GM06990 (cell line): ENCODE data around the gene ZG16B.

Experiments used
- DNase-seq: peaks from one replicate; pipeline ENCODE4 v3.0.0-alpha.2; 2011; ENCODE audit not compliant: insufficient read length; ENCODE audit errors: extremely low read depth
- H3K27me3 ChIP-seq: replicated peaks from 2 replicates; pipeline ENCODE4 v1.6.0; 2011; ENCODE audit warnings: low read length; ENCODE audit not compliant: control insufficient read depth, insufficient read depth
- H3K36me3 ChIP-seq: 2 replicates; pipeline ENCODE4 v1.5.1; 2011; ENCODE audit warnings: low read length; ENCODE audit not compliant: control insufficient read depth, insufficient read depth
- H3K4me3 ChIP-seq: replicated peaks from 2 replicates; pipeline ENCODE4 v1.5.1; 2011; ENCODE audit warnings: low read depth, mild to moderate bottlenecking, control low read depth, low read length
- TF ChIP-seq, protein P1 (sequence below): IDR thresholded peaks from 2 replicates; pipeline ENCODE4 v1.5.1; 2011; ENCODE audit warnings: low read length, control low read depth, mild to moderate bottlenecking, inconsistent platforms; ENCODE audit not compliant: insufficient read depth, poor library complexity, severe bottlenecking

The ZG16B gene

DNA sequence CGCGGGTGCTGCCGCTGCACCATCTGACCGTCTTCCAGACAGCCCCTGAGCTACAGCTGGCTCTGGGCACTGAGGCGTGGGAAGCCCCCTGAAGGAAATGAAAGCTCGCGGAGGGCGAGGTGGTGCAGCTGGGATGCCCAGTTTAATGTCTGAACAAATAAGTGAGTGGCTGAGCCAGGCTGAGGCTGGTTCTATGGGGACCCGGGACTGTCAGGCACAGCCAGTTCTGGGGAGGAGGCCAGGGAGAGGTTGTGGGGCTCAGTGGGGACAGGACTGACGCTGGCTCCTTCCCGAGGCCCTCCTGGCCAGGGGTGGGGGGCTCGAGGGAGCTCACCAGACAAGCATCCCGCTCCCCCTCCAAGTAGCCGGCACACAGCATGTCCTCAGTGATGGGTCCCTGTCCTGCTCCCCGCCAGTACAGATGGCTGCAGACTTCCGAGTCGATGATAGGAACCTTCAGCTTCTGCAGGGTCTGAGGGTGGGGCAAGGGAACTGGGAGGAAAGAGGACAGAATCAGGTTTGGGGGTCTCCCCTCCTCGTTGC, 23.5 kb downstream of the ZG16B start:
- no peak for DNase-seq
- no peaks in the 10 kb centered on the region for H3K27me3 ChIP-seq
- TF ChIP-seq, protein P1, sequence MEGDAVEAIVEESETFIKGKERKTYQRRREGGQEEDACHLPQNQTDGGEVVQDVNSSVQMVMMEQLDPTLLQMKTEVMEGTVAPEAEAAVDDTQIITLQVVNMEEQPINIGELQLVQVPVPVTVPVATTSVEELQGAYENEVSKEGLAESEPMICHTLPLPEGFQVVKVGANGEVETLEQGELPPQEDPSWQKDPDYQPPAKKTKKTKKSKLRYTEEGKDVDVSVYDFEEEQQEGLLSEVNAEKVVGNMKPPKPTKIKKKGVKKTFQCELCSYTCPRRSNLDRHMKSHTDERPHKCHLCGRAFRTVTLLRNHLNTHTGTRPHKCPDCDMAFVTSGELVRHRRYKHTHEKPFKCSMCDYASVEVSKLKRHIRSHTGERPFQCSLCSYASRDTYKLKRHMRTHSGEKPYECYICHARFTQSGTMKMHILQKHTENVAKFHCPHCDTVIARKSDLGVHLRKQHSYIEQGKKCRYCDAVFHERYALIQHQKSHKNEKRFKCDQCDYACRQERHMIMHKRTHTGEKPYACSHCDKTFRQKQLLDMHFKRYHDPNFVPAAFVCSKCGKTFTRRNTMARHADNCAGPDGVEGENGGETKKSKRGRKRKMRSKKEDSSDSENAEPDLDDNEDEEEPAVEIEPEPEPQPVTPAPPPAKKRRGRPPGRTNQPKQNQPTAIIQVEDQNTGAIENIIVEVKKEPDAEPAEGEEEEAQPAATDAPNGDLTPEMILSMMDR, result no peak

DNA sequence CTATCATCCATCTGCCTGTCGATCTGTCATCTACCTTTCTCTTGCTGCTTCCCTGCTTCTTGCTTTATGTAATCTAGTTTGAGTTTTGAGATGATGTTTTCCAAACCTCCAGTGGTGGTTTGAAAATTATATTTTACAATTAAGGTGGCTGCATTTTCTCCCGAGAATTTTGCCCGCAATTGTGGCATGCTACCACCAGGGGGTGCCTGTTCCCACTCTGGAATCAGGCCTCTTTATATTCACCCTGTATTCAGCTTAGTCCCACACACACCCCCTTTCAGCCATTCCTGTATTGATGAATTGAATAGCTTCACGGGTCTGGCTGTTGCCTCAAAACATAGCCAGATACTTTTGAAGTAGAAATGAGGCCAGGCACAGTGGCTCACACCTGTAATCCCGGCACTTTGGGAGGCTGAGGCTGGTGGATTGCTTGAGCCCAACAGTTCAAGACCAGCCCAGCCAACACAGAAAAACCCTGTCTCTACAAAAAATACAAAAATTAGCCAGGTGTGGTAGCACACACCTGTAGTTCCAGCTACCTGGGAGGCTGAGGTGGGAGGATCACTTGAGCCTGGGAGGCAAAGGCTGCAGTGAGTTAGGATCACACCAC, 24.7 kb downstream of the ZG16B start:
- Histone ChIP-seq H3K4me3 (no peak overlapping the region), H3K27me3 (no peaks in the 10 kb centered on the region), H3K36me3 (no peaks in the 10 kb centered on the region)
- TF ChIP-seq, protein P1, result peak; percentile 43
- no peak for DNase-seq

More for the DNA sequence above, 23.5 kb downstream of the ZG16B start:
- Histone ChIP-seq H3K36me3 (no peaks in the 10 kb centered on the region), H3K4me3 (no peak overlapping the region)

DNA sequence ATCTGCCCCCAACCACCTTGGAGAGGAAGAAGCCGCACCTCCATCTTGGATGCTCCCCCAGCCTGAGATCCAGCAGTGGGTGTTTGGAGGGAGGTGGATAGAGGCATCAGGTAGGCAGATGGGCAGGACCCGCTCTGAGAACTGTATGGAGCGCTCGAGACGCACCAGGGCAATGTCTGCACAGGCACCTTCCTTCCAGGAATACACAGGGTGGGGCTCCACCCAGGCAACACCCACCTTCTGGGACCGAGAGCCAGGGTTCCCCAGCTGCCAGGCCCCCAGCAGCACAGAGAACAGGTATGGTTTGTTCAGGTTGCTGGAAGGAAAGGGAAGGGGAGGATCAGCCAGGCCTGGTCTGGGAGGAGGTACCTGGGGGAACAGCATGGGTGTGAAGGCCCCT, 25.4 kb downstream of the ZG16B start:
- Histone ChIP-seq H3K36me3 (no peaks in the 10 kb centered on the region), H3K27me3 (no peaks in the 10 kb centered on the region), H3K4me3 (no peak overlapping the region)
- no peak for DNase-seq
- TF ChIP-seq, protein P1, result no peak

DNA sequence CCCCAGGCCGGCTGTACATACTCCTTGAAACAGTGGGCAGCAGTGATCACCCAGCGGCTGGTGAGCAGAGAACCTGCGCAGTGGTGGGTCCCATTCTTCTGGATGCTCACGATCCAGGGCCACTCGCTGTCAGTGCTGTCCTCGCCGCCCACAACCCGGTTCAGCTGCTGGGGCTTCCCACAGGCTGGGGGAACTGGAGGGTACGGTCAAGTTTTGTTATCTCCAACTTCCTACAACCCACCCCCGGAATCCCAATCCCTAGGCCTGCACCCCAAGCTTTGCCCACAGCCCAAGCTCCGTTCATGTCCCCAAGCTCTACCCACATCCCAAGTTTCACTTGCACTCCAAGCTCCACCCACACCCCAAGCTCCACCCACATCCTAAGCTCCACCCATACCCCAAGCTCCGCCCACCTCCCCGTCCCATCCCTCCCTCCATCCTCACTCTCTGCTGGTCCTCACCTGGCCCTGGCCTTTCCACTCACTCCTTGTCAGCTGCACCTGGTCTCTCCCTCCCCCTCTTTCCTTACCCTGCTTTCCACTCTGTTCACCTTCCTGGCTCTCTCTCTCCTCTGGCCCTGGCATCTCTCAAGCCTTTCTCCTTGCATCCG, 26.1 kb downstream of the ZG16B start:
- no peaks in the 10 kb centered on the region for H3K36me3 ChIP-seq
- TF ChIP-seq, protein P1, result no peak
- DNase-seq, result no peak
- no peak overlapping the region for H3K4me3 ChIP-seq
- H3K27me3 ChIP-seq, result no peaks in the 10 kb centered on the region

DNA sequence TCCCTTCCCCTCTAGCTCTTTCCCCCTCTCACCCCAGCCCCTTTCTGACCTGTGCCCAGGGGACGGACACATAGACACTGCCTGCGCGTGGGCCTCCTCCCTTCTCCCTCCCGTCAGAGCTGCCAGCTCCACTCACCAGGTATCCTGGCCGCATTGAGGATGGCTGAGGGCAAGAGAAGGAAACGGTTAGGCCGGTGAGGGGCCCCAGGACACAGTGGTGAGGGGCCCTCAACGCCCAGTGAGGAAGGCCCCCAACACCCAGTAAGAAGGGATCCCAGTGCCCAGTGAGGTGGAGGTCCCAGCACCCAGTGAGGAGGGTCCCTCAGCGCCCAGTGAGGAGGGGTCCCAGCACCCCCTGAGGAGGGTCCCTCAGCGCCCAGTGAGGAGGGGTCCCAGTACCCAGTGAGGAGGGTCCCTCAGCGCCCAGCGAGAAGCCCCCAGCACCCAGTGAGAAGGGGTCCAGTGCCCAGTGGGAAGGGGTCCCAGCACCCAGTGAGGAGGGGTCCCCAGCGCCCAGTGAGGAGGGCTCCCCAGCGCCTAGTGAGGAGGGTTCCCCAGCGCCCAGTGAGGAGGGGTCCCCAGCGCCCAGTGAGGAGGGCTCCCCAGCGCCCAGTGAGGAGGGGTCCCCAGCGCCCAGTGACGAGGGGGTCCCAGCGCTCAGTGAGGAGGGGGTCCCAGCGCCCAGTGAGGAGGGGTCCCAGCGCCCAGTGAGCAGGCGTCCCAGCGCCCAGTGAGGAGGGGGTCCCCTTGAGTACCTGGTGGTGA, 26.8 kb downstream of the ZG16B start:
- TF ChIP-seq, protein P1, result no peak
- H3K4me3 ChIP-seq, result no peak overlapping the region
- no peaks in the 10 kb centered on the region for H3K36me3 ChIP-seq
- no peak for DNase-seq
- H3K27me3 ChIP-seq, result no peaks in the 10 kb centered on the region
